Pancreas (tissue), 10 donors: ENCODE measurements around the gene DEAF1. TPM values are rescaled to one million over a fixed set of nuclear protein-coding genes. Genes with fewer than 3 reads are reported as not detected.
A peak's percentile ranks its signal among the peaks of the same experiment; 100 is the strongest.

Source experiments
- ATAC-seq, 4 donors: fragments of 200-7000 bp; cut with Tn5 transposase; one replicate each; pipeline versions ENCODE4 v1.8.0 to v1.9.1; 2020; ENCODE audit warnings: mild to moderate bottlenecking in 4 of 4, moderate library complexity in 4 of 4
- DNase-seq, 6 donors: peaks; one replicate each; pipeline ENCODE4 v3.0.0-alpha.2; 2020
- FAIRE-seq: peaks from 2 replicates; lab custom pipeline; 2012; peaks lifted over from hg19 to GRCh38; lab: Jason Lieb, UNC
- H3K27ac ChIP-seq, 4 donors: fragments of 200-600 bp; sonication (generic); 1 replicate in 3 of 4; 2 replicates in 1 of 4; pipeline versions ENCODE4 v1.5.0 to v1.8.0; 2020
- H3K27me3 ChIP-seq, 4 donors: fragments of 200-600 bp; one replicate each; pipeline ENCODE4 v1.8.0; 2021
- H3K36me3 ChIP-seq, 3 donors: fragments of 200-600 bp; sonication (generic) in 1 of 3; one replicate each; pipeline versions ENCODE4 v1.5.0 to v1.8.0; 2020 to 2021
- H3K4me1 ChIP-seq, 3 donors: fragments of 200-600 bp; one replicate each; pipeline ENCODE4 v1.8.0; 2021
- H3K4me3 ChIP-seq, 4 donors: fragments of 200-600 bp; sonication (generic) in 2 of 4; one replicate each; pipeline versions ENCODE4 v1.5.0 to v1.8.0; 2020 to 2021
- H3K9me3 ChIP-seq, 4 donors: fragments of 200-600 bp; one replicate each; pipeline ENCODE4 v1.8.0; 2021
- CTCF ChIP-seq, 4 donors: fragments of 200-600 bp; sonication (generic) in 3 of 4; IDR thresholded peaks; one replicate each; pipeline versions ENCODE4 v1.5.0 to v1.8.0; 2021; ENCODE audit warnings: antibody characterized with exemption in 4 of 4
- WGBS, 2 donors: extraction: QIAGEN DNeasy Blood & Tissue Kit; methylation state at CpG; one replicate each; pipeline ENCODE4 v1.1.7; 2013; 5-methylcytosine and 5-hydroxymethylcytosine counted together
- intact Hi-C, 3 donors: fragments of 100-400 bp; cut with DNase I; formaldehyde crosslinking; loops; one replicate each; pipeline versions ENCODE4 v1.11.1 to v1.14.2; 2022
- polyA plus RNA-seq, 2 donors: library from polyadenylated mRNA; stranded (reverse); fragments of 200-250 nt; gene quantifications; one replicate each; pipeline ENCODE4 v1.2.3, GENCODE V29; 2013
- total RNA-seq, 6 donors: library from RNA; stranded (reverse); fragmentation: NEBNext Ultra II Directional in 4 of 6; extraction: Animal tissue kit (Norgen Biotek cat#: 25700) in 4 of 6; gene quantifications; one replicate each; pipeline versions ENCODE4 v1.2.1 to v1.2.4, GENCODE V29; 2021 to 2023
- donor health status: healthy with polysubstance abuse.
- donor health status: DM: no; HTN: no; CAD: no; lungs with moderate emphysema.
- donor health status: DM: no; HTN: no; CAD: no.
- donor health status: control.
- donor health status: control.
- donor health status: Bipolar disorder and iron deficiency.
- donor health status: DM: yes; HTN: yes; CAD: no.
- donor health status: DM: no; HTN: no; CAD: no.
- donor health status: DM: no; HTN: no; CAD: no.
- donor health status: DM: yes; HTN: yes; CAD: no.

Gene DEAF1
- total and polyA plus RNA-seq, 8 donors, result 15.9 to 33.8 (median 21.0) TPM

GRCh38 chr11:688681-689080 is 6.3 kb downstream of the DEAF1 start:
- intact Hi-C loops, result no loop called here
- Histone ChIP-seq H3K27me3 (no peaks in the 10 kb centered on the region), H3K9me3 (no peaks in the 10 kb centered on the region), H3K27ac (no peak overlapping the region), H3K4me3 (no peak overlapping the region), H3K36me3 (peaks cover 0 to 33% (median 0%) of the 10 kb centered on the region in 3 donors), H3K4me1 (peaks cover 0 to 5% (median 1%) of the 10 kb centered on the region in 3 donors)
- DNase-seq, result no peak
- FAIRE-seq, result no peak
- 58 to 79% methylated on average over 9 of the region's 9 CpGs for WGBS, 2 donors
- no peak for TF ChIP-seq CTCF (IDR thresholded peaks at IDR 0.05)
- peak in 1 of 4 donors; percentile 65 for ATAC-seq

GRCh38 chr11:687751-688150 is 7.3 kb downstream of the DEAF1 start:
- 87 to 90% methylated on average over 13 of the region's 13 CpGs for WGBS, 2 donors
- peaks cover 0 to 33% (median 0%) of the 10 kb centered on the region in 3 donors for H3K36me3 ChIP-seq
- DNase-seq (no peak), FAIRE-seq (no peak), ATAC-seq (no peak)
- no peaks in the 10 kb centered on the region for H3K9me3 ChIP-seq
- no peak overlapping the region for H3K27ac ChIP-seq
- no peak overlapping the region for H3K4me3 ChIP-seq
- H3K4me1 ChIP-seq, result no peaks in the 10 kb centered on the region
- intact Hi-C loops, result no loop called here
- H3K27me3 ChIP-seq, result no peaks in the 10 kb centered on the region
- no peak for TF ChIP-seq CTCF (IDR thresholded peaks at IDR 0.05)

GRCh38 chr11:686451-687243 is 8.4 kb downstream of the DEAF1 start:
- intact Hi-C loops, result no loop called here
- TF ChIP-seq CTCF (IDR thresholded peaks at IDR 0.05), result no peak
- WGBS, 2 donors, result 91 to 92% methylated on average over 30 of the region's 30 CpGs
- Histone ChIP-seq H3K4me1 (no peaks in the 10 kb centered on the region), H3K36me3 (peaks cover 0 to 33% (median 0%) of the 10 kb centered on the region in 3 donors), H3K27me3 (no peaks in the 10 kb centered on the region), H3K4me3 (no peak overlapping the region), H3K27ac (no peak overlapping the region), H3K9me3 (no peaks in the 10 kb centered on the region)
- ATAC-seq (no peak), DNase-seq (no peak), FAIRE-seq (no peak)

- Histone ChIP-seq H3K9me3 (no peaks in the 10 kb centered on the region), H3K4me1 (no peaks in the 10 kb centered on the region), H3K36me3 (peaks cover 0 to 25% (median 0%) of the 10 kb centered on the region in 3 donors), H3K27me3 (no peaks in the 10 kb centered on the region), H3K4me3 (no peak overlapping the region), H3K27ac (no peak overlapping the region)
- no peak for FAIRE-seq
- WGBS, 2 donors, result 94 to 95% methylated on average over 13 of the region's 13 CpGs
- ATAC-seq, result no peak
- no peak for DNase-seq
- no peak for TF ChIP-seq CTCF (IDR thresholded peaks at IDR 0.05)
- intact Hi-C loops, result no loop called here
These were observed 14.1 kb downstream of the DEAF1 start for GRCh38 chr11:680970-681369.

GRCh38 chr11:680476-680875 is 14.5 kb downstream of the DEAF1 start:
- WGBS, 2 donors, result 90 to 92% methylated on average over 19 of the region's 19 CpGs
- TF ChIP-seq CTCF (IDR thresholded peaks at IDR 0.05), result no peak
- no peaks in the 10 kb centered on the region for H3K4me1 ChIP-seq
- DNase-seq (no peak), ATAC-seq (no peak), FAIRE-seq (no peak)
- H3K4me3 ChIP-seq, result no peak overlapping the region
- H3K27me3 ChIP-seq, result no peaks in the 10 kb centered on the region
- H3K27ac ChIP-seq, result no peak overlapping the region
- no peaks in the 10 kb centered on the region for H3K9me3 ChIP-seq
- intact Hi-C loops, result no loop called here
- H3K36me3 ChIP-seq, result peaks cover 0 to 22% (median 0%) of the 10 kb centered on the region in 3 donors
